HL-60 (cell line): Measurements from ENCODE around the gene ADAMTSL3.

ENCODE experiments used
- DNase-seq, 2 experiments: peaks; one replicate each; pipeline ENCODE4 v3.0.0-alpha.2; 2010 to 2020; ENCODE audit warnings: low read depth in 1 of 2, low spot score in 1 of 2
- H3K27ac ChIP-seq: fragments of 250-450 bp; sonication (Bioruptor Pico); replicated peaks from 2 replicates; pipeline ENCODE4 v1.5.1; 2020; ENCODE audit warnings: mild to moderate bottlenecking, moderate library complexity
- H3K27me3 ChIP-seq: fragments of 250-450 bp; sonication (Bioruptor Pico); 2 replicates; pipeline ENCODE4 v1.5.1; 2021; ENCODE audit warnings: mild to moderate bottlenecking, moderate library complexity; ENCODE audit not compliant: insufficient read depth, poor library complexity, severe bottlenecking
- H3K4me3 ChIP-seq: replicated peaks from 2 replicates; pipeline ENCODE4 v1.5.1; 2011; ENCODE audit warnings: mild to moderate bottlenecking, control low read depth, low read length; ENCODE audit not compliant: insufficient read depth
- GABPA ChIP-seq: IDR thresholded peaks from 2 replicates; pipeline ENCODE4 v1.6.1; 2012; ENCODE audit warnings: low read depth
- POLR2AphosphoS5 ChIP-seq: IDR thresholded peaks from 2 replicates; pipeline ENCODE4 v1.6.1; 2012; ENCODE audit warnings: low read depth
- SPI1 ChIP-seq: IDR thresholded peaks from 2 replicates; pipeline ENCODE4 v1.6.1; 2012; ENCODE audit warnings: low read depth, mild to moderate bottlenecking, borderline replicate concordance
- TF ChIP-seq, protein P1 (sequence below): IDR thresholded peaks from 2 replicates; pipeline ENCODE4 v1.6.1; 2012; ENCODE audit warnings: low read depth; ENCODE audit not compliant: insufficient replicate concordance
- TF ChIP-seq, protein P2 (sequence below): IDR thresholded peaks from one replicate; pipeline ENCODE4 v1.5.1; 2011; ENCODE audit warnings: low read length, control low read depth, inconsistent platforms; ENCODE audit not compliant: insufficient read depth

The ADAMTSL3 gene

DNA sequence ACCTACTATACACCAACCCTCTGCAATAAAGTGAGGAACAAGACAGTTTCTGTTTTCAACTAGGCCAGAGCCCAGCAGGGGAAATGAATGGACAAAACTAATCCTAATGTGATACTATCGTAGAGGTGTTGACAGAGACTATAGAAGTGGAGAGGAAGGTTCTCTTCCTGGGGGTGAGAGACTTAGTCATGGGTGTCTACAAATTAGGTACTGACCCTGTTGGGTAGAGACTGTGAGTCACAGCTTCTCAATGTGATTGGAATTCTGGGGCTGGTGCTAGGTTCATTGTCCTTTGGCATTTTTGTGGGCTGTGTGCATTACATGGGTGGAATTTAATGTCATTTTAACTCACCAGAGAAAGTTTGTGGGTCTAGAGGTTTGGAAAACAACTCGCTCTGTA, 79.3 kb downstream of the ADAMTSL3 start:
- DNase-seq = no peak
- no peak for TF ChIP-seq POLR2AphosphoS5
- TF ChIP-seq, protein P1, sequence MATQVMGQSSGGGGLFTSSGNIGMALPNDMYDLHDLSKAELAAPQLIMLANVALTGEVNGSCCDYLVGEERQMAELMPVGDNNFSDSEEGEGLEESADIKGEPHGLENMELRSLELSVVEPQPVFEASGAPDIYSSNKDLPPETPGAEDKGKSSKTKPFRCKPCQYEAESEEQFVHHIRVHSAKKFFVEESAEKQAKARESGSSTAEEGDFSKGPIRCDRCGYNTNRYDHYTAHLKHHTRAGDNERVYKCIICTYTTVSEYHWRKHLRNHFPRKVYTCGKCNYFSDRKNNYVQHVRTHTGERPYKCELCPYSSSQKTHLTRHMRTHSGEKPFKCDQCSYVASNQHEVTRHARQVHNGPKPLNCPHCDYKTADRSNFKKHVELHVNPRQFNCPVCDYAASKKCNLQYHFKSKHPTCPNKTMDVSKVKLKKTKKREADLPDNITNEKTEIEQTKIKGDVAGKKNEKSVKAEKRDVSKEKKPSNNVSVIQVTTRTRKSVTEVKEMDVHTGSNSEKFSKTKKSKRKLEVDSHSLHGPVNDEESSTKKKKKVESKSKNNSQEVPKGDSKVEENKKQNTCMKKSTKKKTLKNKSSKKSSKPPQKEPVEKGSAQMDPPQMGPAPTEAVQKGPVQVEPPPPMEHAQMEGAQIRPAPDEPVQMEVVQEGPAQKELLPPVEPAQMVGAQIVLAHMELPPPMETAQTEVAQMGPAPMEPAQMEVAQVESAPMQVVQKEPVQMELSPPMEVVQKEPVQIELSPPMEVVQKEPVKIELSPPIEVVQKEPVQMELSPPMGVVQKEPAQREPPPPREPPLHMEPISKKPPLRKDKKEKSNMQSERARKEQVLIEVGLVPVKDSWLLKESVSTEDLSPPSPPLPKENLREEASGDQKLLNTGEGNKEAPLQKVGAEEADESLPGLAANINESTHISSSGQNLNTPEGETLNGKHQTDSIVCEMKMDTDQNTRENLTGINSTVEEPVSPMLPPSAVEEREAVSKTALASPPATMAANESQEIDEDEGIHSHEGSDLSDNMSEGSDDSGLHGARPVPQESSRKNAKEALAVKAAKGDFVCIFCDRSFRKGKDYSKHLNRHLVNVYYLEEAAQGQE = no peak
- TF ChIP-seq SPI1 = no peak
- TF ChIP-seq, protein P2, sequence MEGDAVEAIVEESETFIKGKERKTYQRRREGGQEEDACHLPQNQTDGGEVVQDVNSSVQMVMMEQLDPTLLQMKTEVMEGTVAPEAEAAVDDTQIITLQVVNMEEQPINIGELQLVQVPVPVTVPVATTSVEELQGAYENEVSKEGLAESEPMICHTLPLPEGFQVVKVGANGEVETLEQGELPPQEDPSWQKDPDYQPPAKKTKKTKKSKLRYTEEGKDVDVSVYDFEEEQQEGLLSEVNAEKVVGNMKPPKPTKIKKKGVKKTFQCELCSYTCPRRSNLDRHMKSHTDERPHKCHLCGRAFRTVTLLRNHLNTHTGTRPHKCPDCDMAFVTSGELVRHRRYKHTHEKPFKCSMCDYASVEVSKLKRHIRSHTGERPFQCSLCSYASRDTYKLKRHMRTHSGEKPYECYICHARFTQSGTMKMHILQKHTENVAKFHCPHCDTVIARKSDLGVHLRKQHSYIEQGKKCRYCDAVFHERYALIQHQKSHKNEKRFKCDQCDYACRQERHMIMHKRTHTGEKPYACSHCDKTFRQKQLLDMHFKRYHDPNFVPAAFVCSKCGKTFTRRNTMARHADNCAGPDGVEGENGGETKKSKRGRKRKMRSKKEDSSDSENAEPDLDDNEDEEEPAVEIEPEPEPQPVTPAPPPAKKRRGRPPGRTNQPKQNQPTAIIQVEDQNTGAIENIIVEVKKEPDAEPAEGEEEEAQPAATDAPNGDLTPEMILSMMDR = no peak
- no peak for TF ChIP-seq GABPA
- H3K27ac ChIP-seq = no peak overlapping the region
- H3K27me3 ChIP-seq = no peaks in the 10 kb centered on the region
- H3K4me3 ChIP-seq = no peak overlapping the region

DNA sequence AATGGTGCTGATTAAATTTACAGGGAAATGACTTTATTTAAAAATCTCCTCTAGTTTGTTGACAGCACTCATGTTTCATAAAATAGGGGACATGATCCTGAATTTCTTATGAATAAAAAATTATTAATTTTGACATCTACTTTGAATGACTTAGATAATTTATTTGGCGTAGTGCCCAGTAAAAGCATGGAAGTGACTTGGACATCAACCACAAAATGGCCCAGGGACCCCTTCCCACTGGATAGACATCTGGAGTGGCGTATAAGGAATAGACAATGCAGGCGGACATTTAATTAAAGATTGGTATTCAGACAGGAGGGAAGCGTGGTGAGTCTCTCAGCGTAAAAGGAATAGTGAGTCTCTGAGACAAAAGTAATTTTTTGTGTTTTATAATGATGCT, 79.8 kb downstream of the ADAMTSL3 start:
- Histone ChIP-seq H3K27me3 (no peaks in the 10 kb centered on the region), H3K4me3 (no peak overlapping the region), H3K27ac (no peak overlapping the region)
- DNase-seq = no peak
- TF ChIP-seq SPI1 (no peak), POLR2AphosphoS5 (no peak), GABPA (no peak)
- TF ChIP-seq, protein P2 = no peak
- TF ChIP-seq, protein P1 = no peak

DNA sequence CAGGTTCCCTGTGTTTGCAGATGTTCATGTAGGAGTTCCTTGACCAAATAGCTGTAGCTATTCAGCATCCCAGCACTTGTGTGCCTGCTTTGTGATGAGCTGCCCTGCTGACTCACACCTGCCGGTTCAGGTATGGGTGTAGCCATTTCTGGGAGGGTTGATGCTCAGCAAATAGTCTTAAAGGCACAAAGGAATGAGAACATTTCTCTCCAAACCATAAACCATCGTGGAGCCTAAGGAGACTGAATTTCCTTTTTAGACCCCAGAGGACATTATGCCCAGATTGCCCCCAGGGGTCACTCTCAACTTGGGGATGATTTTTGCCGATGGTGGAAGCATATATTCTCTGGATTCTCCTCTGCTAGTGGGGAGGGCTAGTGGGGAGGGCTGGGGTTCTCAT, 80.6 kb downstream of the ADAMTSL3 start:
- TF ChIP-seq, protein P2 = no peak
- TF ChIP-seq SPI1 (no peak), POLR2AphosphoS5 (no peak), GABPA (no peak)
- TF ChIP-seq, protein P1 = no peak
- Histone ChIP-seq H3K27me3 (no peaks in the 10 kb centered on the region), H3K4me3 (no peak overlapping the region), H3K27ac (no peak overlapping the region)
- DNase-seq = no peak
